SH-SY5Y (cell line): Measurements from ENCODE around the gene ATP10A.

Experiments
- GATA2 ChIP-seq: IDR thresholded peaks from 2 replicates; pipeline ENCODE4 v1.6.1; 2011; ENCODE audit warnings: mild to moderate bottlenecking, low read depth, low read length
- GATA3 ChIP-seq: IDR thresholded peaks from 2 replicates; pipeline ENCODE4 v1.6.1; 2011; ENCODE audit warnings: low read depth, mild to moderate bottlenecking, low read length, moderate library complexity

GRCh38 chr15:25800761-25801515, 62.2 kb downstream of the ATP10A start:
- TF ChIP-seq GATA3 (no peak), GATA2 (no peak)
